Measurements from ENCODE around the gene DIP2C. TPM values are rescaled to one million over a fixed set of nuclear protein-coding genes. Genes with fewer than 3 reads are reported as not detected.
A peak's percentile ranks its signal among the peaks of the same experiment; 100 is the strongest.

Gene DIP2C, protein sequence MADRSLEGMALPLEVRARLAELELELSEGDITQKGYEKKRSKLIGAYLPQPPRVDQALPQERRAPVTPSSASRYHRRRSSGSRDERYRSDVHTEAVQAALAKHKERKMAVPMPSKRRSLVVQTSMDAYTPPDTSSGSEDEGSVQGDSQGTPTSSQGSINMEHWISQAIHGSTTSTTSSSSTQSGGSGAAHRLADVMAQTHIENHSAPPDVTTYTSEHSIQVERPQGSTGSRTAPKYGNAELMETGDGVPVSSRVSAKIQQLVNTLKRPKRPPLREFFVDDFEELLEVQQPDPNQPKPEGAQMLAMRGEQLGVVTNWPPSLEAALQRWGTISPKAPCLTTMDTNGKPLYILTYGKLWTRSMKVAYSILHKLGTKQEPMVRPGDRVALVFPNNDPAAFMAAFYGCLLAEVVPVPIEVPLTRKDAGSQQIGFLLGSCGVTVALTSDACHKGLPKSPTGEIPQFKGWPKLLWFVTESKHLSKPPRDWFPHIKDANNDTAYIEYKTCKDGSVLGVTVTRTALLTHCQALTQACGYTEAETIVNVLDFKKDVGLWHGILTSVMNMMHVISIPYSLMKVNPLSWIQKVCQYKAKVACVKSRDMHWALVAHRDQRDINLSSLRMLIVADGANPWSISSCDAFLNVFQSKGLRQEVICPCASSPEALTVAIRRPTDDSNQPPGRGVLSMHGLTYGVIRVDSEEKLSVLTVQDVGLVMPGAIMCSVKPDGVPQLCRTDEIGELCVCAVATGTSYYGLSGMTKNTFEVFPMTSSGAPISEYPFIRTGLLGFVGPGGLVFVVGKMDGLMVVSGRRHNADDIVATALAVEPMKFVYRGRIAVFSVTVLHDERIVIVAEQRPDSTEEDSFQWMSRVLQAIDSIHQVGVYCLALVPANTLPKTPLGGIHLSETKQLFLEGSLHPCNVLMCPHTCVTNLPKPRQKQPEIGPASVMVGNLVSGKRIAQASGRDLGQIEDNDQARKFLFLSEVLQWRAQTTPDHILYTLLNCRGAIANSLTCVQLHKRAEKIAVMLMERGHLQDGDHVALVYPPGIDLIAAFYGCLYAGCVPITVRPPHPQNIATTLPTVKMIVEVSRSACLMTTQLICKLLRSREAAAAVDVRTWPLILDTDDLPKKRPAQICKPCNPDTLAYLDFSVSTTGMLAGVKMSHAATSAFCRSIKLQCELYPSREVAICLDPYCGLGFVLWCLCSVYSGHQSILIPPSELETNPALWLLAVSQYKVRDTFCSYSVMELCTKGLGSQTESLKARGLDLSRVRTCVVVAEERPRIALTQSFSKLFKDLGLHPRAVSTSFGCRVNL (N-terminal part only)
- total RNA-seq: 10 to 100 TPM; 12.3 to 41.8 TPM

DNA sequence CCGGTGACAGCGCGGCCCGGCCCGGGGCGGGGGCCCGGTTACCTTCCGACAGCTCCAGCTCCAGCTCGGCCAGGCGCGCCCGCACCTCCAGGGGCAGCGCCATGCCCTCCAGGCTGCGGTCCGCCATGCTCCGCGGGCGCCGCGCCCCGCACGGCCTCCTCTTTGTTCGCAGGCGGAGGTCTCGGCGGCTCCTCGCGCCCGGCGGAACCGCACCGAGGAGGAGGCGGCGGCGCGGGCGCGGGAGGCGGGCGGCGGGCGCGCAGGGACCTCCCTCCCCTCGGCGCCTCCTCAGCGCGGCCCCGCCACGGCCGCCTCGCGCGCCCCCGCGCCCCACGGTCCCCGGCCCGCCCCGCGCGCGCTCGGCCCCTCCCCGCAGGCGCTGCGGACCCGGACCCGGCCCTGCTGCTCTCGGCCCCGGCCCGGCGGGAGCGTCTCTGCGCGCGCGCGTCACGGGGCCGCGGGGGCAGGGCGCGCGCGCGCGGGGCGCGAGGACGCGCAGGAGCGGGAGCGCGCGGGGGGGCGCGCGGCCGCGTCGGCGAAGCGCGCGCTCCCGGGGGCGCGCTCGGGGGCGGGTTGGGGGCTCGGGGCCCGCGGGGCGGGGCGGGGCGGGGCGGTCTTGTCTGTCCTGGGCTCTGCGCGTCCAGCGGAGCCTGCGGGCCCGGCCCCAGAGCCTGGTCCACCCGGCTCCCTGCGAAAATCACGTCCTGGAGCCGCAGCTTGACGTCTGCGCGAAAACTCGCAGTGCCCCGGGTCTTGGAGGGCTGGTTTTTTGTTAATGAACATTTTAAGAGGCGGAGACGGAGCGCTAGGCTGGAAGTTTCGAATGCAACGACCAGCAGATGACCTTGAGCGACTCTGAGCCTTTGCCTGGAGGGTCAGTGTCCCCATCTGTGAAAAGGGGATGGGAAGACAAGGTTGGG is at the start of gene DIP2C:
DIP2C (minus strand) TSS at position 217 of the 920 bp plus-strand sequence; CDS start at position 127, 90 bp downstream.
- WGBS: under 1% methylated on average over 67 of the region's 137 CpGs

DNA sequence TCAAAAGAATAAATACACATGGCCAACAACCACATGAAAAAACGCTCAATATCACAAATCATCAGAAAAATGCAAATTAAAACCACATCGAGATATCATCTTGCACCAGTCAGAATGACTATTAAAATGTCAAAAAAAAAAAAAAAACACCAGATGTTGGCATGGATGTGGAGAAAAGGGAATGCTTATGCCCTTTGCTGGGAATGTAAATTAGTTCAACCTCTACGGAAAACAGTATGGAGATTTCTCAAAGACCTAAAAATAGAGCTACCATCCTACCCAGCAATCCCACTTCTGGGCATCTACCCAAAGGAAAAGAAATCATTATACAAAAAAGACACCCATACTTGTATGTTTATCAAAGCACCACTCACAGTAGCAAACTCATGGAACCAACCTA is 45.0 kb upstream of the DIP2C start:
- TF ChIP-seq POLR2A (IDR thresholded peaks at IDR 0.05): no peak
- TF ChIP-seq POLR2AphosphoS5 (IDR thresholded peaks at IDR 0.05): no peak
- TF ChIP-seq, protein P1, sequence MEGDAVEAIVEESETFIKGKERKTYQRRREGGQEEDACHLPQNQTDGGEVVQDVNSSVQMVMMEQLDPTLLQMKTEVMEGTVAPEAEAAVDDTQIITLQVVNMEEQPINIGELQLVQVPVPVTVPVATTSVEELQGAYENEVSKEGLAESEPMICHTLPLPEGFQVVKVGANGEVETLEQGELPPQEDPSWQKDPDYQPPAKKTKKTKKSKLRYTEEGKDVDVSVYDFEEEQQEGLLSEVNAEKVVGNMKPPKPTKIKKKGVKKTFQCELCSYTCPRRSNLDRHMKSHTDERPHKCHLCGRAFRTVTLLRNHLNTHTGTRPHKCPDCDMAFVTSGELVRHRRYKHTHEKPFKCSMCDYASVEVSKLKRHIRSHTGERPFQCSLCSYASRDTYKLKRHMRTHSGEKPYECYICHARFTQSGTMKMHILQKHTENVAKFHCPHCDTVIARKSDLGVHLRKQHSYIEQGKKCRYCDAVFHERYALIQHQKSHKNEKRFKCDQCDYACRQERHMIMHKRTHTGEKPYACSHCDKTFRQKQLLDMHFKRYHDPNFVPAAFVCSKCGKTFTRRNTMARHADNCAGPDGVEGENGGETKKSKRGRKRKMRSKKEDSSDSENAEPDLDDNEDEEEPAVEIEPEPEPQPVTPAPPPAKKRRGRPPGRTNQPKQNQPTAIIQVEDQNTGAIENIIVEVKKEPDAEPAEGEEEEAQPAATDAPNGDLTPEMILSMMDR (IDR thresholded peaks at IDR 0.05): no peak
- no peaks in the 10 kb centered on the region for H3K36me3 ChIP-seq
- H3K4me1 ChIP-seq (replicated peaks): no peaks in the 10 kb centered on the region
- no peaks in the 10 kb centered on the region for H3K9me3 ChIP-seq
- no peak overlapping the region for H3K27ac ChIP-seq
- no peaks in the 10 kb centered on the region for H3K27me3 ChIP-seq (replicated peaks; ENCODE audit: insufficient read depth)
- WGBS: 66% methylated on average over 3 of the region's 3 CpGs
- no peak for DNase-seq (ENCODE audit: low spot score)
- H3K4me3 ChIP-seq: no peak overlapping the region
- intact Hi-C loops (cut with DNase I): no loop called here

More for the DNA sequence above, at the start of gene DIP2C:
- Histone ChIP-seq H3K36me3 (no peaks in the 10 kb centered on the region), H3K27me3 (replicated peaks; ENCODE audit: insufficient read depth) (no peaks in the 10 kb centered on the region), H3K9me3 (no peaks in the 10 kb centered on the region), H3K4me3 (peak within 1 kb of the TSS; percentile 68 to 79), H3K4me1 (replicated peaks) (no peaks in the 10 kb centered on the region), H3K27ac (peak within 1 kb of the TSS; percentile 85 to 88)
- peak; percentile 69 for DNase-seq (ENCODE audit: low spot score)
- intact Hi-C loops (cut with DNase I): loop anchor here (5.0 to 10.0 kb wide), 2 partner anchors 177 to 365 kb away; partner anchors contain the start of gene WDR37
- TF ChIP-seq POLR2AphosphoS5 (IDR thresholded peaks at IDR 0.05) (no peak), POLR2A (IDR thresholded peaks at IDR 0.05) (no peak)

DNA sequence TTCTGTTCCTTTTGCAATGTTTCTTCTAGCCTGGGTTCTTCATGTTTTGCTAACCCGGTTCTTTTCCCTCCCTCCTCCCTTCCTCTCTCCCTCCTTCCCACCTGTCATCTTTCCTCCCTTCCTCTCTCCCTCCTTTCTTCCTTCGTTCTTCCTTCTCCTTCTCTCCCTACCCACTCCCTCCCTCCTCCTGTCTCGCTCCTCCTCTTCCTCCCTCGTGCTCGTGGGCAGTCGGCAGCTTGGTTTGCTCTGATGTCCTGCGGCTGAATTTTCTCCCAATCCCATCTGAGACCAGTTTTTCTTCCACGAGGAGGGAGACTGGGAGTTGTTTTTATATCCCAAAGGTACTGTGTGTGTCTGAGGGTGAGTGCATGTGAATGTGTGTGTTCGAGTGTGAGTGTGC is 43.6 kb upstream of the DIP2C start:
- Histone ChIP-seq H3K4me3 (no peak overlapping the region), H3K27ac (no peak overlapping the region), H3K4me1 (replicated peaks) (no peaks in the 10 kb centered on the region), H3K36me3 (no peaks in the 10 kb centered on the region), H3K27me3 (replicated peaks; ENCODE audit: insufficient read depth) (no peaks in the 10 kb centered on the region), H3K9me3 (no peaks in the 10 kb centered on the region)
- TF ChIP-seq POLR2AphosphoS5 (IDR thresholded peaks at IDR 0.05) (no peak), POLR2A (IDR thresholded peaks at IDR 0.05) (no peak)
- TF ChIP-seq, protein P1 (IDR thresholded peaks at IDR 0.05): no peak
- intact Hi-C loops (cut with DNase I): no loop called here
- 75% methylated on average over 9 of the region's 9 CpGs for WGBS
- DNase-seq (ENCODE audit: low spot score): no peak

DNA sequence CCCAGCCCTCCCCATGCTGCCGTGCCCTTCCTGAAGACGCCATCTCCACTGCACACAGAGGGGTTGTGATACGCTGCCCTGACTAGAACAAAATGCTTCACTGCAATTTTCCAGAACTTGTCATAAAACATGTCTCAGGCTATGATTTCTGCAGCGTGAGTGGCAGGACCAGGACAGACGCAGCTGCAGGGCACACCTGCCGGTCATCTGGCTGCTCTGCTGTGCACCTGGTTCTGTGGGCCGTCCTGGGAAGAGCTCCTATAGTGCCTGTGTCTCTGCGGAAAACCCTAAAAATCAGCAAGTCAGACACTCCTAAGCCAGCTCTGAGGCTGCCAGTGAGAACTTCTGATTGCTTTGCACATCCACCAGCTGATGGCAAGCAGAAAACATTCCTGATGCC is 39.7 kb upstream of the DIP2C start:
- Histone ChIP-seq H3K4me3 (no peak overlapping the region), H3K36me3 (no peaks in the 10 kb centered on the region), H3K27ac (no peak overlapping the region), H3K27me3 (replicated peaks; ENCODE audit: insufficient read depth) (no peaks in the 10 kb centered on the region), H3K4me1 (replicated peaks) (no peaks in the 10 kb centered on the region), H3K9me3 (no peaks in the 10 kb centered on the region)
- TF ChIP-seq POLR2A (IDR thresholded peaks at IDR 0.05): no peak
- TF ChIP-seq, protein P1 (IDR thresholded peaks at IDR 0.05): no peak
- no peak for TF ChIP-seq POLR2AphosphoS5 (IDR thresholded peaks at IDR 0.05)
- WGBS: 77% methylated on average over 8 of the region's 8 CpGs
- no peak for DNase-seq (ENCODE audit: low spot score)
- intact Hi-C loops (cut with DNase I): no loop called here

All from prostate gland (tissue), 2 donors.